C4-2B (cell line): ENCODE data around the gene C1D.

Source experiments
- H3K27ac ChIP-seq: fragments of 450-650 bp; 2 replicates; pipeline ENCODE4 v1.5.1; 2017
- ZFX ChIP-seq: fragments of 450-650 bp; IDR thresholded peaks from 2 replicates; pipeline ENCODE4 v1.6.1; 2017
- TF ChIP-seq, protein P1 (sequence below): fragments of 450-650 bp; conservative IDR thresholded peaks from 2 replicates; pipeline ENCODE4 v1.5.1; 2017; ENCODE audit warnings: mild to moderate bottlenecking

Gene C1D

DNA sequence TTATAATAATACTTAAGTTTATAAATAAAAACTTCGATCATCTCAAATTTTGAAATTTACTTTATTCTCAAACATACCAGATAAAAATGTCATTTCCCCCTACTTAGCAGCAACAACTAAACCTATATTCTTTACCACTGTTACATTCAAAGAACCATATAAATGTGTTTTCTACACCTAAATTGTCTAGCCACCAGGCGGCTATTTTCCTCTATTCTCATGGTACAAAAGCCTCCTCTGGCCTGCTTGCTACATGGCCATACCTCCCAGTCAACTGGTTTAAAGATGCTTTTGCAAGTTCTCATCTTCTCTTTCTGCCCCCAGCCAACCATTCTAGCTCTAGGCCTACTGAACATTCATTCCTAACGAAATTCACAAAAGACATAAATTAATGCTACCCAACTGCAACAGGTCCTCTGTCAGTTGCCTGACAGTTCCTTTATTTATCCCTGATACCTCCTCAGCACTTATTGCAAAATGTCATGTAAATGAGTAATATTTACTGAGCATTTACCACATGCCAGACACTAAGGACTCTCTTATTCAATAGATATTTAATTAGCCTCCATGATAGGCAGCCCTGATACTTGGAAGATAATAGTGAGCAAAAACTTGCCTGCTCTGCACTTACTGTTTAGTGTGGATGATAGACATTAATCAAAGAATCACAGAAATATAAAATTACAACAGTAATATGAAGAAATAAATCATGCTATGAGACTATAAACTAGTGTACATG, 5.0 kb downstream of the C1D start:
- H3K27ac ChIP-seq: no peak overlapping the region
- TF ChIP-seq, protein P1, sequence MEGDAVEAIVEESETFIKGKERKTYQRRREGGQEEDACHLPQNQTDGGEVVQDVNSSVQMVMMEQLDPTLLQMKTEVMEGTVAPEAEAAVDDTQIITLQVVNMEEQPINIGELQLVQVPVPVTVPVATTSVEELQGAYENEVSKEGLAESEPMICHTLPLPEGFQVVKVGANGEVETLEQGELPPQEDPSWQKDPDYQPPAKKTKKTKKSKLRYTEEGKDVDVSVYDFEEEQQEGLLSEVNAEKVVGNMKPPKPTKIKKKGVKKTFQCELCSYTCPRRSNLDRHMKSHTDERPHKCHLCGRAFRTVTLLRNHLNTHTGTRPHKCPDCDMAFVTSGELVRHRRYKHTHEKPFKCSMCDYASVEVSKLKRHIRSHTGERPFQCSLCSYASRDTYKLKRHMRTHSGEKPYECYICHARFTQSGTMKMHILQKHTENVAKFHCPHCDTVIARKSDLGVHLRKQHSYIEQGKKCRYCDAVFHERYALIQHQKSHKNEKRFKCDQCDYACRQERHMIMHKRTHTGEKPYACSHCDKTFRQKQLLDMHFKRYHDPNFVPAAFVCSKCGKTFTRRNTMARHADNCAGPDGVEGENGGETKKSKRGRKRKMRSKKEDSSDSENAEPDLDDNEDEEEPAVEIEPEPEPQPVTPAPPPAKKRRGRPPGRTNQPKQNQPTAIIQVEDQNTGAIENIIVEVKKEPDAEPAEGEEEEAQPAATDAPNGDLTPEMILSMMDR: no peak
- TF ChIP-seq ZFX: no peak

DNA sequence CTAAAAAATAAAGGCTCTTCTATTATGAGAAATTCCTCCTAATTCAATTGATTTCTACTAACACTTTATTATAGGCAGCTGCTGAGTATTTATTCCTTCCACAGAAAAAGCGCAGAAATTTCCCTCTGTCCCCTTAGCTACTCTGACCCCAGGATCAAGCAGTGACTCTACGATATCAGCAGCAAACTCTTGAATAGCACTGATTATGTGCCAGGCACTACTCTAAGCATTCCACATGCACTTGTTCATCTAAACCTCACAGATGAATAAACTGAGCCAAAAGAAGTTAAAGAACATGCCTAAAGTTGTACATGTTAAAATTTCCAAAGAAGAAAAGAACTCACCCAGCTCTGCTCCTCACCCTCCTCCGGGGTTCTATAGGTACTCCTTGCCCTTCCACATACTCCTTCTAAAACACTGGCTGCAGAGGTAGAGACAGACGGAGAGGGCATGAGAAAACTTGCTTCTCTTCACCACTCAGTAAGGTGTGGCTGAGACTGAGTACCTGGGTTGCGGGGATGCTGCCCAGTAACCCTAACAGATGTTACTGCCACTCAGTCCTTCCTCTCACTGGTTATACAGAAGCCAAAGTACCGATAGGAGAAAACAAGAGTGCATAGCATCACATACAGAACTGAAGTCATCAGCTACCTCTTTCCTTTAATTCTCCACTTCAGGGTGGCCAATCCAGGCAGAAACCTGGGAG, 9.9 kb downstream of the C1D start:
- no peak overlapping the region for H3K27ac ChIP-seq
- TF ChIP-seq, protein P1: no peak
- no peak for TF ChIP-seq ZFX

DNA sequence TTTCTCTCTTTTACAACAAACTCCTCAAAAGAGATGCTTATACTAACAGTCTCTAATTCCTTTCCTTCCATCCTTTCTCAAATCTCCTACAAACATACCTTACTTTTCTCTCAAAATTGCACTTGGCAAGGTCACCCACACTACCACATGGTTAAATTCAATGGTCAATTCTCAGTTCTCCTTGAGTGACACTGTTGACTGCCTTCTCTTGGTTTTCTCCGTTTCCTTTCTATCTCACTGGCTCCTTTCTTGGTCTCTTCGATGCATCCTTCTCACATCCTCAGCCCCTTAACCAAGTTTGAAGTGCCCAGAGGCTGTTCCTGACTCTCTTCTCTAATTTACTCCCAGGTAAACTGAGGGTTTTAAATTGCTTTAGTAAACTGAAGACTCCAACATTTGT, 12.5 kb downstream of the C1D start:
- H3K27ac ChIP-seq: no peak overlapping the region
- TF ChIP-seq ZFX: no peak
- TF ChIP-seq, protein P1: no peak

DNA sequence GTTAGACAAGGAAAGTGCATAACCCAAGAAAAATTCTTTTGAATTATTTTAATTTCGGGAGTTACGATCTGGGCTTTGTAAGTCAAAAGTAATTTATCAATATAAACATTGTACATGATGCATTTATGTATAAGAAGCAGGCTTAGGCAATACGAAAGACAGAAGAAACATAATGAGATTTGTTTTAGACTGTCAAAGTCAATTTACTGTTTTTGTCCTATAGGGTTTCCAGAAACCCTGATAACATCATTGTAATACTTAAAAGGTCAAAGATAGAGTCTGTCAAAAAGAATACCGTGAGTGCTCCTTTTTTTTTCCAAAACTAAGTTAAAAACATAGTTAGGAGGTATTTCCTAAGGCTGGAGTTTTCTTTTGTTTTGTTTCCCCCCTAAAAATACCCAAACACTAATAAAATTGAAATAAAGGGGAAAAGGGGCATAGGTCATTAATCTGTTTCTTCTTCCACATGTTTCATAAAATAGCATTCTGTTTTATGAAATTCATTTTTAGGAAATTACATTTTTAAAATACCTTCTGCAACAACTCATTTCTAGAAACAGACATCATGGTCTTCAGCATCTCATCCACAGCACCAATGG, 16.1 kb downstream of the C1D start:
- TF ChIP-seq, protein P1: no peak
- TF ChIP-seq ZFX: no peak
- H3K27ac ChIP-seq: no peak overlapping the region

DNA sequence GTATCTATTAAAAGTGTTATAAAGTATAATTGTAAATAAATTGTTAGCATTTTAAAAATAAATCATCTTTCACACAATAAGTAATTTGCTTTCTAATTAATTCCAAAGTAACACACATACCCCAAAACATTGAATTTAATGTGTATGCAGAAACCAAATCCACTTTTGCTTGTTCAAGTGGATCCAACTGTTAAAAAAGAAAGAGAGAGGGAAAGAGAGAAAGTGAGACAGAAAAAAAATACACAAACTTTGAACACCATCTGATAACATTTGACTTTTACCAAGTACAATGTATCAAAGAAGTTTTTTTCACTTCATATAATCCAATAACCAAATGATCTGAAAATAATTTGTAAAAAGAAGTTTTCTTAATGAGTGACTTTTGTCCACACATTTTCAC, 16.6 kb downstream of the C1D start:
- no peak overlapping the region for H3K27ac ChIP-seq
- TF ChIP-seq ZFX: no peak
- TF ChIP-seq, protein P1: no peak

- TF ChIP-seq, protein P1: no peak
- TF ChIP-seq ZFX: no peak
- H3K27ac ChIP-seq: no peak overlapping the region
Observed at GRCh38 chr2:68045342-68045741, 17.5 kb downstream of the C1D start.

- TF ChIP-seq ZFX: no peak
- TF ChIP-seq, protein P1: no peak
Observed at GRCh38 chr2:68044099-68044498, 18.7 kb downstream of the C1D start.

More at GRCh38 chr2:68044099-68044498, 18.7 kb downstream of the C1D start:
- no peak overlapping the region for H3K27ac ChIP-seq
